ENCODE results near the gene RNU6-7.
A peak's percentile ranks its signal among the peaks of the same experiment; 100 is the strongest.

The RNU6-7 gene

DNA sequence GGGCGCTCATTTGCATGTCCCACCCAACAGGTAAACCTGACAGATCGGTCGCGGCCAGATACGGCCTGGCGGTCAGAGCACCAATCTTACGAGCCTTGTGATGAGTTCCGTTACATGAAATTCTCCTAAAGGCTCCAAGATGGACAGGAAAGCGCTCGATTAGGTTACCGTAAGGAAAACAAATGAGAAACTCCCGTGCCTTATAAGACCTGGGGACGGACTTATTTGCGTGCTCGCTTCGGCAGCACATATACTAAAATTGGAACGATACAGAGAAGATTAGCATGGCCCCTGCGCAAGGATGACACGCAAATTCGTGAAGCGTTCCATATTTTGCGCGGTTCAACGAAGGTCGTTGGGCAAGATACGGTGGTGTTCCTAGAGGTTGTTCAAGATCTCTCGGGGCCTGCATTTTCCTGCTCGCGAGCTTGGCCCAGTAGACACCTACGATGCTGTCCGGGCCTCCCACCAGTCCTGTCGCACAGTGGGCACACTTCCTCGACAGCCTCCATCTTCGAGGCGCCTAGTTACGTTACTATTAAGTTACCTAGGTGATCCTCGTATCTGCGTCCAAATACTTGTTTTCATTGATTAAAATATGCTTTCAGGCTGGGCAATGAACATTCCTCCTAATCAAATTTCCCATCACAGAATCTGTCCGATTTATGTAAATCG is at the start of gene RNU6-7:
RNU6-7 (plus strand) TSS at position 230 of the 675 bp plus-strand sequence.
- DNase-seq = peak in 1 of 2 donors; percentile 78

- no peak for DNase-seq
These were observed 35.8 kb upstream of the RNU6-7 start for GRCh38 chr14:32166029-32166428.

DNA sequence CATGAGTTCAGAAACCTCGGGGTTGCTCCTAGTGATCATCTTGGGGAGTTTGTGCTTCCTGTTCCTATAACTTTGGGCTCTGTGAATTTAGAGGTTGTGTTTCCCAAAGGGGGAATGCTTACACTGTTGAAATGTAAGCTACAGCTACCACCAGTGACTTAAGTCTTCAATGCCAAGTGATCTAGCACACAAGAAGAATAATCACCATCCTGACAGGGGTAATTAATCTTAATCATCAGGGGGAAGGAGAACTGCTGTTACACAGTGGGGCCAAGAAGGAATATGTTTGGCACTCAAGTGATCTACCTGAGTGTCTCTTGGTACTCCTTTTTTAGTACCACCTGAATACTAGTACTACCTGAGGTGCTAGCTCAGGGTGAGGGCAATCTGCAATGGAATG is 34.9 kb upstream of the RNU6-7 start:
- no peak for DNase-seq

GRCh38 chr14:32167907-32168306 is 33.9 kb upstream of the RNU6-7 start:
- DNase-seq = no peak

GRCh38 chr14:32169191-32169590 is 32.7 kb upstream of the RNU6-7 start:
- no peak for DNase-seq

DNA sequence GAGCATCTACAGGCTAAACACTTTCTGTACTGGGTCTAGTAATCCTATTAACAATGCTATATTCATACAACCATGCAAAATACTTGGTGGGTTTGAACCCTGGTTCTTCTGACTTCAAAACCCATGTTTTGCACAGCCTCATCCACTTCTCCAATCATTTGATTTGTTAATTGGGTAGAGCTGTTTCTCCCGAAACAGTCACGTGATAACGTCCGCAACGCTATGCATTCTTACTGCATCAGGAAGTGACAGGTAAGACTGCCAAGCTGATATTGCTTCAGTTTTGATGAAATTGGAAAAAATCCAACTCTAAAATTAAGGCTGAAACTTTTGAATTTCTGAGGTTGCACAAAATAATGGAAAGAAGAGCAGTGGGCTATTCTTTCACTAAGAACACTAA is 30.4 kb upstream of the RNU6-7 start:
- no peak for DNase-seq

DNA sequence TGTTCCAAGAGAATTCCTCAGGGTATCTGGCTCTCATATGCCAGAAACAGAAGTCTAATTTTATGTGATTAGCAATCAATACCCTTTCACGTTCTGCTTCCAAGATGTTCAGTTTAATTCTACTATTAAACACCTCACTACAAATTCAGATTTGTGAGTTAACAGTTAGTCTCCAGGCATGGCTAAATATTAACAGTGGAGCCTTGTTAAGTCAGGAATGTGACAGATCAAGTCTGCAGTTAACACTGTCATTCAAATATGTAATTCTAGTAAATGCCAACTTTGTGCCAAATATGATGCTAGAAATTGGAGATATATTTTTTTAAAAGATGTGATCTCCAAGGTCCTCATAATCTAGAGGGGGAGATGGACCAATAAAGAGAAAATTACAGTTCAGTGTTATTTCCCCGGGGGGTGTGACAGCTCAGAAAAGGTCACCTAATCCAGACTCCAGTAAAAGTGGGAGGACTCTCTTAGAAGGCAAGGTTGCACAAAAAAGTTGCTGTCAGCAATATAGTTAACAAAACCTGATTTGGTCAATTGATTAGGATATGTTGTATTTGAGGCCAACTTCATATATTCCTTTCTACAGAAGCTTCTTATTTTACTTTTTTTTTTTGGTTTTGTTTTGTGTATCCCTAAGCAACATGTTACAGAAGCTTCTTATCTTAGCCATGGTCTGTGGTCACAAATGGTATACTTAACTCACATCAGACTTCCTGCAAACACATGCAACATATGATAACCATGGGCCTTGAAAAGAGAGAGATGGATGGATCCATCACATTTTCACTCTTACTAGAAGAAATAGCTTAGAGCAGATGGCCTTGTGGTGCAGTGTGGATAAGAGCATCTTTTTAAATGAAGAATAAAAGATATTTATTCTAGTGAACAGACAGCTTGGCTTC is 18.4 kb upstream of the RNU6-7 start:
- DNase-seq = no peak

- DNase-seq = no peak
These were observed 16.7 kb upstream of the RNU6-7 start for GRCh38 chr14:32185097-32185496.

- no peak for DNase-seq
These were observed 15.6 kb upstream of the RNU6-7 start for GRCh38 chr14:32186248-32186647.

DNA sequence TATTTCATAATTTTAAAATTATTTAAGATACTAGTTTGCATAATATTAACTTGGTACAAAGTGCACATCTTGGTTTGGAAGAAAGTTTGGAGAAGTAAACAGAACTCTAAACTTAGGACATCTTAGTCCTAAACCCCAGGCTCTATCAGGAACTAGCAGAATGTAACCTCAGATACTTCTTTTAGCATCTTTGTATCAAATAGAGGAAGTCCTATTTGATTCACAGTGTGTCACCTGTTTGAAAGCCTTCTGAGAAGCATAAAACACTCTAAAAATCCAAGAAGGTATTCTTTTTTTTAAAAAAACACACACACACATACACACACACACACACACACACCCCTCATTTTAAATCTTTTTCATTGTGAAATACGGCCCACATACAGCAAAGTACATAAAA is 12.0 kb upstream of the RNU6-7 start:
- DNase-seq = no peak

DNA sequence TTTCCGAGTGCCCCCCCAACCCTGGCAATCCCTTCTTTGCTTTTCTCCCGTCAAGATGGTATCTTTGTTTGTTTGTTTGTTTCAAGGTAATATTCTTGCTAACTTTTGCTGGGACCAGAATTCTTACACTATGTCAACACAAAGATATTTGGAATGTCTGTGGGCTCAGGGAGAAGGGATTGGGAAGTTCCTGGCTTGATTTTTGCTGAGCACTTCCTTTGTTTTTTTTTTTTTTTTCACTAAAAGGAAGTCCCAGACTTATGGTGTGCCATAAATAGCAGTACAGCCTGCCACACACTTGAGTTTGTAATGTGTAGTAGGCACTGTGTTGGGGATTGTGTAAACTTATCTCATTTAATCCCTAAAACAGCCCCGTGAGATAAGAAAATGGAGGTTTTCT is 11.2 kb upstream of the RNU6-7 start:
- DNase-seq = no peak

- DNase-seq = no peak
These were observed 9.0 kb upstream of the RNU6-7 start for GRCh38 chr14:32192712-32193373.

GRCh38 chr14:32193532-32193931 is 8.3 kb upstream of the RNU6-7 start:
- no peak for DNase-seq

DNA sequence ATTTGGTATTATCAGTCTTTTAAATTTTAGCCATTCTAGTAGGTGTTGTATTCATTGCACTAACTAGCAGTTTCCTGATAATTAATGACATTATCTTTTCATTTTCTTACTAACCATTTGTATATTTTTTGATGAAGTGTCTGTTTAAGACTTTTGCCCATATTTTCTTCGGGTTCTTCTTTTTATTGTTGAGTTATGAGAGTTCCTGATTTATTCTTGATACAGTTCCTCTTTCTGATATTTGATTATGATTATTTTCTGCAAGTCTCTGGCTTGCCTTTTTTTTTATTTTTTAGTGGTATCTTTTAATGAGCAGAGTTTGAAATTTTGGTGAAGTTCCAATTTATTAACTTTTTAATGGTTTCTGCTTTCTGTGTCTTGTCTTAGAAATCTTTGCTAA is 6.2 kb upstream of the RNU6-7 start:
- DNase-seq = no peak

DNA sequence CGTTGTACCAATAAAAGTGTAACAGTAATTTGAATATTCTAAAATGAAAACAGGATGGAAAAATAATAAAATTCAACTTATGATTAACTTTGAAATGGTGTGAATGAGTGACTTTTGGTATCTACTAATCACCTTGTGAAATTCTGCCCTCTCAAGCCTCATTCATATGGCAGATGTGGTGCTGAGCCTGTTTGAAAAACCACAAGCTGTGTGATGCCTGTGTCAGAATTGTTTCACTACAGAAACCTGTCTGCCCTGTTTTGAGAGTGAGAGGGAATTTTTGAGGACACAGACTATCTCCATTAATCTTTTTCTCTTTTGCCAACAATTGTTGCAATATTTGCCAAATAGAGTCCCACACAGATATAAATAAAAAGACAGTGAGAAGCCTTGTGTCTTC is 3.9 kb upstream of the RNU6-7 start:
- DNase-seq = no peak

GRCh38 chr14:32200368-32201192 is 1.3 kb upstream of the RNU6-7 start:
- no peak for DNase-seq

GRCh38 chr14:32201193-32201815 is 541 bp upstream of the RNU6-7 start:
- peak; percentile 53 to 78 for DNase-seq

DNA sequence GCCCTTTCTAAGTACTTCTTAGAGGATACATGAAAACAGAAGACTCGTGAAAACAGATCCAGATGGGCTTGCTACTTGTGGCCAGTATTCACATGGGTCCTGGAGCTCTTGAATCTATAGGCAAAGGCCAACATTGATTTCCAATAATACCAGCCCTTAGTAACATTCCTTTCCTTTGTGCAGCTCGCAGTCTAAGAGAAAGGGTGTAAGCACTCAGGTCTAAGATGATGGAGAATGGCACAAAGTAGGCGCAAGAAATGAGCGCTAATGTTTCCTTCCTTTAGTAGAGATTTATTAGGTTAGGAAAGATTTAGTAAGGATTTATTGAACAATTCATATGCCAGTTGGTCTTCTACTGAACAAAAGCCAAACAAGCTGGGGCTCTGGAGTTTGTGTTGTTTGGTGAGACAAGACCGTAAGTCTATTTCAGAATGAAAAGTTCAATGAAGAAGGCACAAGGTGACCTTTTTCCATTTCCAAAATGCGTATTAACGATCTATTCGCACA is 699 bp downstream of the RNU6-7 start:
- peak in 1 of 2 donors; percentile 56 for DNase-seq

DNA sequence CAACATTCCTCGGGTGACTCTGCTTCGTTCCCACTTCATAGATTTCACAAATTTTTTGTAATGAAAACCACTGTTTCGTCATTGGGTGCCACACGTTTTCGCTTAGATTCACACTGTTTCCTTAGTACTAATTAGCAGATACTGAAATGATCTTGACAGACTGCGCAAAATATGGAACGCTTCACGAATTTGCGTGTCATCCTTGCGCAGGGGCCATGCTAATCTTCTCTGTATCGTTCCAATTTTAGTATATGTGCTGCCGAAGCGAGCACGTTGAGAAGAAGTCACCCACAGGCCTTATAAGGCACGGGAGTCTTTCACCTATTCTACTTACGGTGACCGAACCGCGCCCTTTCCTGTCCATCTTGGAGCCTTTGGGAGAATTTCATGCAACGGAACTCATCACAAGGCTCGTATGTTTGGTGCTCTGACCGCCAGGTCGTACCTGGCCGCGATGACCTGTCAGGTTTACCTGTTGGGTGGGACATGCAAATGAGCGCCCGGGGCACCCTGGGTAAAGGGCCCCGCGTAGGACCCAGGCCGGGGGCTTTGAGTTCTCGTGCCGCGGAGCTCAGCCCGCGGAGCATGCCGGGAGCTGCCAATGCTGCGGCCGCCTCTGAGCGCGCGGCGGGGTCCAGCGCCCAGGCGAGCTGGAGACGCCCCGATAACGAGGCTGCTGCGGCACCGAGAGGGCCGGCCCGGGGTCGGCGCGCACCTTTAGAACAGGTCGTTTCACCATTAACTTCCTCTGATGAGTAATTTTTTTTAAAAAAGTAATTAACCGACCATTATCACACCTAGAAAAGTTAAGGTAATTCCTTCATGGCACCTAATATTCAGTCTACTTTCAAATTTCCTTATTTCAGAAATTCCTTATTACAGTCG is 1.4 kb downstream of the RNU6-7 start, which contains the start of gene RNU6-8:
RNU6-8 (minus strand) TSS at position 272 of the 885 bp plus-strand sequence.
- peak; percentile 70 to 80 for DNase-seq

DNA sequence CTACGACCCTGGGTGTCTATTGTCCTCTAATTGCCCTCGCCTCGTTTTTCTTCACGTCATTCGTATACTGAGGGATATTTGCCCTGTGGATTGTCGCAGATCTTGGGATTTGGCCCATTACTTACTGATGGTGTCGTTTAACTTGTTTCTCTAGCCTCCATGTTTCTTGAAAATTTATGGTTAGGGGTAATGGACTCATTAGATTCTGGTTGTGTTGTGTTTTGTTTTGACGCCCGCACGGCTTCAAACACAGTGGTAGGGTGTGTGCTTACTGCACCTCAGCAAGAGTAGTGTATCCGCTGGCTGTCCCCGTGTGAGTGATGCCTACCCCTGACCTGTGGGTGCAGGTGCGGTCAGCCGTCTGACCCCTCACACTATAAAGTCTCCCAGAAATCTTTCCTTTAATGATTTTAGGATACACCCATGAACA is 2.1 kb downstream of the RNU6-7 start:
- no peak for DNase-seq

DNA sequence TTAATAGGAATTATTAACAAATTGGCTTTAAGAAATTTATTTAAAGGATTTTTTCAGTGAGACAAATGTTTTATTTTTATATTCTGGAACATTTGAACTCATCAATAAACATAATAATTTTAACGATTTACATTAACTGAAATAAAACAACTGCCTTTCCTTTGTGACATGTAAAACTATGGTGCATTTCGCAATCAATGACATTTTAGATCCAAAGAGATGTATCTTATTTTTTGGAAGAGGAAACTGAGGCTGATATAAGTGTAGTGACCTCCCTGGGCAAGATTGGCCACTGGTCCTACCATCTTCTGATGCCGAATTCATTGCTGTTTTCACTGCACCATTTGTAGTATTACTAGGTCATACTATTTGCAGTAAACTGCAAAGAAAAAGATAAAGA is 3.7 kb downstream of the RNU6-7 start:
- DNase-seq = no peak

All from hippocampal formation (tissue), 2 donors.